H1 (cell line): Measurements from ENCODE around the gene FBXO34. TPM values are rescaled to one million over a fixed set of nuclear protein-coding genes. Genes with fewer than 3 reads are reported as not detected.

Experiments used
- CTCF ChIA-PET: fragments of 300-600 bp; sonication (Branson Sonifier 250); formaldehyde crosslinking; loops from one replicate; lab custom pipeline; 2021; ENCODE audit not compliant: partially characterized antibody; lab: Charles Lee
- POLR2A ChIA-PET: fragments of 300-600 bp; sonication (Branson Sonifier 250); formaldehyde crosslinking; loops from one replicate; lab custom pipeline; 2021; ENCODE audit warnings: inconsistent platforms; ENCODE audit not compliant: partially characterized antibody; lab: Charles Lee
- DNase-seq, 2 experiments: peaks; one replicate each; pipeline versions ENCODE4 v3.0.0 to v3.0.0-alpha.2; 2010 to 2022; ENCODE audit warnings: low spot score in 2 of 2, low read depth in 1 of 2, mixed read lengths in 1 of 2
- FAIRE-seq: peaks from 2 replicates; lab custom pipeline; 2011; peaks lifted over from hg19 to GRCh38; lab: Jason Lieb, UNC
- H2AFZ ChIP-seq: 2 replicates; pipeline ENCODE4 v1.8.1; 2012; ENCODE audit warnings: low read length, inconsistent platforms
- H2AK5ac ChIP-seq: 2 replicates; pipeline ENCODE4 v1.6.1; 2013; ENCODE audit warnings: low read depth, low read length
- H2BK120ac ChIP-seq: replicated peaks from 2 replicates; pipeline ENCODE3; 2013; ENCODE audit warnings: low read depth, low read length, inconsistent platforms
- H2BK12ac ChIP-seq: 2 replicates; pipeline ENCODE4 v1.6.1; 2013; ENCODE audit warnings: low read depth, low read length
- H2BK15ac ChIP-seq: 2 replicates; pipeline ENCODE4 v1.6.1; 2013; ENCODE audit warnings: low read length
- H2BK20ac ChIP-seq: 2 replicates; pipeline ENCODE4 v1.6.1; 2013; ENCODE audit warnings: low read length
- H2BK5ac ChIP-seq: 2 replicates; pipeline ENCODE4 v1.6.1; 2013; ENCODE audit warnings: low read depth, low read length
- H3K14ac ChIP-seq: 2 replicates; pipeline ENCODE4 v1.6.1; 2013; ENCODE audit warnings: inconsistent platforms; ENCODE audit not compliant: insufficient read length
- H3K18ac ChIP-seq: 2 replicates; pipeline ENCODE4 v1.6.1; 2013; ENCODE audit warnings: low read length; ENCODE audit errors: extremely low read depth
- H3K23ac ChIP-seq: 2 replicates; pipeline ENCODE4 v1.6.1; 2013; ENCODE audit warnings: inconsistent platforms; ENCODE audit not compliant: insufficient read length
- H3K23me2 ChIP-seq: 2 replicates; pipeline ENCODE4 v1.6.1; 2013; ENCODE audit warnings: low read depth, low read length
- H3K27ac ChIP-seq: 2 replicates; pipeline ENCODE4 v1.6.1; 2011; ENCODE audit warnings: low read depth, low read length, inconsistent platforms
- H3K27me3 ChIP-seq, 4 experiments: replicated peaks in 1 of 4; 1 replicate in 1 of 4; 2 replicates in 3 of 4; pipeline versions ENCODE4 v1.6.1 to v1.8.1; 2011 to 2013; ENCODE audit warnings: low read length in 3 of 4, mild to moderate bottlenecking in 3 of 4, inconsistent platforms in 2 of 4, mixed read lengths in 2 of 4, moderate library complexity in 1 of 4; ENCODE audit not compliant: control insufficient read depth in 3 of 4, insufficient read depth in 3 of 4; ENCODE audit errors: extremely low read depth in 1 of 4
- H3K36me3 ChIP-seq, 4 experiments: 2 replicates each; pipeline versions ENCODE4 v1.6.1 to v1.8.1; 2011 to 2013; ENCODE audit warnings: mild to moderate bottlenecking in 4 of 4, low read length in 3 of 4, moderate library complexity in 2 of 4, control low read depth in 1 of 4, inconsistent platforms in 1 of 4; ENCODE audit not compliant: insufficient read depth in 4 of 4, control insufficient read depth in 2 of 4
- H3K4ac ChIP-seq: replicated peaks from 2 replicates; pipeline ENCODE3; 2013; ENCODE audit warnings: low read length, low read depth, mixed read lengths, inconsistent platforms; ENCODE audit not compliant: insufficient read length
- H3K4me1 ChIP-seq, 4 experiments: replicated peaks in 1 of 4; 1 replicate in 1 of 4; 2 replicates in 3 of 4; pipeline versions ENCODE4 v1.6.1 to v1.8.1; 2011 to 2013; ENCODE audit warnings: low read length in 3 of 4, inconsistent platforms in 2 of 4, mixed read lengths in 1 of 4; ENCODE audit not compliant: insufficient read depth in 4 of 4, control insufficient read depth in 3 of 4
- H3K4me2 ChIP-seq, 2 experiments: 2 replicates each; pipeline versions ENCODE4 v1.6.1 to v1.8.1; 2011 to 2013; ENCODE audit warnings: low read depth in 2 of 2, low read length in 2 of 2, control low read depth in 1 of 2, inconsistent platforms in 1 of 2, mild to moderate bottlenecking in 1 of 2; ENCODE audit not compliant: insufficient read depth in 1 of 2
- H3K4me3 ChIP-seq, 4 experiments: fragments of 200-600, 300-600 bp in 1 of 4; sonication (generic), shearing (Covaris generic), sonication (Bioruptor Twin) in 1 of 4; 2 replicates each; pipeline versions ENCODE4 v1.5.1 to v1.8.1; 2011 to 2016; ENCODE audit warnings: low read length in 4 of 4, low read depth in 3 of 4, control low read depth in 2 of 4, inconsistent platforms in 2 of 4, mild to moderate bottlenecking in 2 of 4, mixed read lengths in 1 of 4, moderate library complexity in 1 of 4; ENCODE audit not compliant: insufficient read depth in 2 of 4; ENCODE audit errors: extremely low read depth in 1 of 4
- H3K56ac ChIP-seq: replicated peaks from 2 replicates; pipeline ENCODE3; 2013; ENCODE audit warnings: low read depth, mild to moderate bottlenecking, mixed read lengths, low read length, inconsistent platforms; ENCODE audit not compliant: insufficient read length
- H3K79me1 ChIP-seq: 2 replicates; pipeline ENCODE4 v1.6.1; 2013; ENCODE audit warnings: low read depth, low read length, control low read depth
- H3K79me2 ChIP-seq, 2 experiments: 2 replicates each; pipeline versions ENCODE4 v1.6.1 to v1.8.1; 2012 to 2013; ENCODE audit warnings: low read length in 2 of 2, mild to moderate bottlenecking in 2 of 2, inconsistent platforms in 1 of 2; ENCODE audit not compliant: insufficient read depth in 2 of 2, control insufficient read depth in 1 of 2
- H3K9ac ChIP-seq, 4 experiments: replicated peaks in 1 of 4; 1 replicate in 1 of 4; 2 replicates in 3 of 4; pipeline versions ENCODE4 v1.6.1 to v1.8.1; 2011 to 2013; ENCODE audit warnings: low read depth in 3 of 4, low read length in 3 of 4, control low read depth in 2 of 4, mild to moderate bottlenecking in 2 of 4, moderate library complexity in 2 of 4, inconsistent platforms in 1 of 4; ENCODE audit errors: extremely low read depth in 1 of 4
- H3K9me3 ChIP-seq, 2 experiments: 2 replicates each; pipeline versions ENCODE4 v1.6.1 to v1.8.1; 2012 to 2013; ENCODE audit warnings: mild to moderate bottlenecking in 2 of 2, moderate library complexity in 2 of 2, control low read depth in 1 of 2, inconsistent platforms in 1 of 2, low read depth in 1 of 2, low read length in 1 of 2, mixed read lengths in 1 of 2; ENCODE audit not compliant: insufficient read depth in 2 of 2
- H4K20me1 ChIP-seq, 2 experiments: replicated peaks in 1 of 2; 2 replicates each; pipeline versions ENCODE3 to v1.8.1; 2011 to 2013; ENCODE audit warnings: inconsistent platforms in 2 of 2, low read length in 2 of 2, mild to moderate bottlenecking in 1 of 2; ENCODE audit not compliant: insufficient read depth in 2 of 2, control insufficient read depth in 1 of 2
- H4K5ac ChIP-seq: 2 replicates; pipeline ENCODE4 v1.6.1; 2013; ENCODE audit warnings: low read length, low read depth, mixed read lengths, inconsistent platforms; ENCODE audit not compliant: insufficient read length
- H4K8ac ChIP-seq: 2 replicates; pipeline ENCODE4 v1.8.0; 2013; ENCODE audit warnings: mild to moderate bottlenecking, moderate library complexity, low read length, inconsistent platforms; ENCODE audit not compliant: insufficient read depth; ENCODE audit errors: extremely low read depth
- H4K91ac ChIP-seq: replicated peaks from 2 replicates; pipeline ENCODE3; 2013; ENCODE audit warnings: low read length, mixed read lengths, inconsistent platforms; ENCODE audit not compliant: insufficient read length
- CHD2 ChIP-seq: IDR thresholded peaks from 2 replicates; pipeline ENCODE4 v1.6.1; 2012; ENCODE audit warnings: low read length, improper control_type of control experiment
- FOSL1 ChIP-seq: IDR thresholded peaks from 2 replicates; pipeline ENCODE4 v1.6.1; 2011; ENCODE audit warnings: mild to moderate bottlenecking, low read depth, low read length, moderate library complexity; ENCODE audit not compliant: insufficient read depth
- JUND ChIP-seq: IDR thresholded peaks from 2 replicates; pipeline ENCODE4 v1.6.1; 2011; ENCODE audit warnings: mild to moderate bottlenecking, improper control_type of control experiment, low read length
- KDM1A ChIP-seq: fragments of 200-600, 300-600 bp; sonication (generic); IDR thresholded peaks from 2 replicates; pipeline ENCODE4 v1.7.1; 2016; ENCODE audit warnings: mild to moderate bottlenecking, low read length, borderline replicate concordance
- MAFK ChIP-seq: IDR thresholded peaks from 2 replicates; pipeline ENCODE4 v1.6.1; 2012; ENCODE audit warnings: low read depth, mild to moderate bottlenecking, improper control_type of control experiment, low read length
- SP1 ChIP-seq: IDR thresholded peaks from 2 replicates; pipeline ENCODE4 v1.6.1; 2011; ENCODE audit warnings: low read depth, low read length
- TAF1 ChIP-seq: IDR thresholded peaks from 2 replicates; pipeline ENCODE4 v1.6.1; 2011; ENCODE audit warnings: mild to moderate bottlenecking, low read depth, low read length
- TAF7 ChIP-seq: optimal IDR thresholded peaks from 2 replicates; pipeline ENCODE3; 2011; ENCODE audit warnings: low read depth, mild to moderate bottlenecking, inconsistent platforms, low read length, moderate library complexity, borderline replicate concordance
- WGBS, 2 experiments: shearing (Covaris generic) in 1 of 2; methylation state at CpG; one replicate each; pipeline versions ENCODE4 v1.1.6 to v1.1.7; 2013 to 2015; ENCODE audit warnings: low lambda C conversion rate in 2 of 2, mixed read lengths in 2 of 2, inconsistent platforms in 1 of 2, low coverage in 1 of 2, missing lambda C conversion rate in 1 of 2; ENCODE audit not compliant: insufficient replicate concordance in 2 of 2, insufficient coverage in 1 of 2, insufficient read length in 1 of 2; ENCODE audit errors: extremely low coverage in 1 of 2, missing lambda C conversion rate in 1 of 2; 5-methylcytosine and 5-hydroxymethylcytosine counted together
- polyA plus RNA-seq, 7 experiments: library from polyadenylated mRNA; depleted of rRNA in 3 of 7; stranded (reverse) in 5 of 7; unstranded in 2 of 7; fragments of >200 nt in 5 of 7; fragments of 200-250 nt in 2 of 7; gene quantifications; 1 replicate in 5 of 7; 2 replicates in 1 of 7; 4 replicates in 1 of 7; pipeline versions ENCODE4 v1.2.1 to v1.2.3, GENCODE V29; 2011 to 2013; ENCODE audit warnings: missing spikeins in 2 of 7, mixed read lengths in 2 of 7
- total RNA-seq: library from RNA; stranded (reverse); fragmentation: NEBNext Ultra II Directional; extraction: Animal tissue kit (Norgen Biotek cat#: 25700); gene quantifications from 2 replicates; pipeline ENCODE4 v1.2.1, GENCODE V29; 2021
- TF ChIP-seq, protein P1 (sequence below): IDR thresholded peaks from 2 replicates; pipeline ENCODE4 v1.6.1; 2012; ENCODE audit warnings: inconsistent platforms
- TF ChIP-seq, protein P2 (sequence below), 3 experiments: IDR thresholded peaks; 1 replicate in 2 of 3; 2 replicates in 1 of 3; pipeline versions ENCODE4 v1.5.1 to v1.6.1; 2011; ENCODE audit warnings: low read length in 3 of 3, mild to moderate bottlenecking in 3 of 3, inconsistent platforms in 2 of 3, low read depth in 1 of 3, moderate library complexity in 1 of 3; ENCODE audit not compliant: insufficient read depth in 1 of 3; ENCODE audit errors: control extremely low read depth in 1 of 3

Gene FBXO34
- total and polyA plus RNA-seq, 2 of the 8 experiments (the other 6 are each of a cell fraction or from before 2014, with no cell fraction given), result 7.0 to 14.4 TPM

DNA sequence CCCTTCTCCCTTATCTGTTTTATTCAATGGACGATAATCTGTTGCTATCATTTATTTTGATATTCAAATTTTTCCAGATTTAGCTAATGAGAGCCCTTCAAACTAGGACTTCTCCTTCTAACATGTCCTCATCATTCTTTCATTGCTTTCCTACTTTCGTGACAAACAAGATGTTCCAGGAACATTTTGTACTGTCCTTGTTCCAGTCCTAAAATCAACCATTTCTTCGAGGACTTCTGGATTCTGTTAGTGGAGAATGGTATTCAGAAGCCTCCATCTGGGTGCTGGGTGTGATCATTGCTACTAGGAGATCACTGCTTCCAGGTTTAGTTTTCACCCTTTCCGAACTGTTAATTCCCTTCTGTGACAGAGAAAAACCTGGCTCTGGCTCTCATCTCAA lies 29.5 kb upstream of the FBXO34 start:
- H3K23me2 ChIP-seq, result no peaks in the 10 kb centered on the region
- CTCF ChIA-PET, result interaction anchor here (0.8 to 1.3 kb wide), 3 partner anchors 8 to 49 kb away, joined by 3 to 5 read pairs (median 3); no protein-coding TSS in a partner anchor
- H3K27me3 ChIP-seq, result peaks cover 0 to 5% (median 1%) of the 10 kb centered on the region in 4 experiments; a peak in 4 of 7 replicates
- no peak overlapping the region for H4K5ac ChIP-seq
- no peak overlapping the region for H3K4ac ChIP-seq
- H3K56ac ChIP-seq, result no peak overlapping the region
- H4K8ac ChIP-seq, result no peak overlapping the region
- no peaks in the 10 kb centered on the region for H4K20me1 ChIP-seq
- POLR2A ChIA-PET, result interaction anchor here (1.2 kb wide), 1 partner anchor 41 kb away, joined by 3 read pairs; no protein-coding TSS in a partner anchor
- H3K14ac ChIP-seq, result no peak overlapping the region
- TF ChIP-seq TAF7 (no peak), KDM1A (no peak), FOSL1 (no peak), TAF1 (no peak), MAFK (no peak), SP1 (no peak), JUND (no peak), CHD2 (no peak)
- TF ChIP-seq, protein P1, sequence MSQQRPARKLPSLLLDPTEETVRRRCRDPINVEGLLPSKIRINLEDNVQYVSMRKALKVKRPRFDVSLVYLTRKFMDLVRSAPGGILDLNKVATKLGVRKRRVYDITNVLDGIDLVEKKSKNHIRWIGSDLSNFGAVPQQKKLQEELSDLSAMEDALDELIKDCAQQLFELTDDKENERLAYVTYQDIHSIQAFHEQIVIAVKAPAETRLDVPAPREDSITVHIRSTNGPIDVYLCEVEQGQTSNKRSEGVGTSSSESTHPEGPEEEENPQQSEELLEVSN, result no peak
- TF ChIP-seq, protein P2, sequence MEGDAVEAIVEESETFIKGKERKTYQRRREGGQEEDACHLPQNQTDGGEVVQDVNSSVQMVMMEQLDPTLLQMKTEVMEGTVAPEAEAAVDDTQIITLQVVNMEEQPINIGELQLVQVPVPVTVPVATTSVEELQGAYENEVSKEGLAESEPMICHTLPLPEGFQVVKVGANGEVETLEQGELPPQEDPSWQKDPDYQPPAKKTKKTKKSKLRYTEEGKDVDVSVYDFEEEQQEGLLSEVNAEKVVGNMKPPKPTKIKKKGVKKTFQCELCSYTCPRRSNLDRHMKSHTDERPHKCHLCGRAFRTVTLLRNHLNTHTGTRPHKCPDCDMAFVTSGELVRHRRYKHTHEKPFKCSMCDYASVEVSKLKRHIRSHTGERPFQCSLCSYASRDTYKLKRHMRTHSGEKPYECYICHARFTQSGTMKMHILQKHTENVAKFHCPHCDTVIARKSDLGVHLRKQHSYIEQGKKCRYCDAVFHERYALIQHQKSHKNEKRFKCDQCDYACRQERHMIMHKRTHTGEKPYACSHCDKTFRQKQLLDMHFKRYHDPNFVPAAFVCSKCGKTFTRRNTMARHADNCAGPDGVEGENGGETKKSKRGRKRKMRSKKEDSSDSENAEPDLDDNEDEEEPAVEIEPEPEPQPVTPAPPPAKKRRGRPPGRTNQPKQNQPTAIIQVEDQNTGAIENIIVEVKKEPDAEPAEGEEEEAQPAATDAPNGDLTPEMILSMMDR (IDR thresholded peaks at IDR 0.05; ENCODE audit: control extremely low read depth in 1 of 3, insufficient read depth in 1 of 3, low read depth in 1 of 3, low read length in 3 of 3), result no peak
- H3K23ac ChIP-seq, result no peak overlapping the region
- no peak overlapping the region for H2BK12ac ChIP-seq
- no peak overlapping the region for H2BK15ac ChIP-seq
- H3K79me2 ChIP-seq, result no peaks in the 10 kb centered on the region
- 90% methylated on average over 4 of the region's 4 CpGs; no CpG with 5 or more reads in 1 of the 2 experiments for WGBS, 2 experiments
- H2BK120ac ChIP-seq, result no peak overlapping the region
- H3K79me1 ChIP-seq, result no peaks in the 10 kb centered on the region
- H3K18ac ChIP-seq, result no peak overlapping the region
- peaks cover 1 to 4% (median 3%) of the 10 kb centered on the region in 4 experiments; a peak in 3 of 7 replicates for H3K4me1 ChIP-seq
- peak overlapping the region in 1 of 2 experiments; percentile 74; a peak in 1 of 4 replicates for H3K4me2 ChIP-seq
- no peaks in the 10 kb centered on the region for H3K9me3 ChIP-seq
- H4K91ac ChIP-seq, result no peak overlapping the region
- H3K36me3 ChIP-seq, result no peaks in the 10 kb centered on the region
- H3K27ac ChIP-seq, result no peak overlapping the region
- no peak for FAIRE-seq
- no peak overlapping the region for H2AK5ac ChIP-seq
- H3K4me3 ChIP-seq, result no peak overlapping the region
- no peak overlapping the region for H2BK5ac ChIP-seq
- DNase-seq, result no peak
- H2BK20ac ChIP-seq, result no peak overlapping the region
- H2AFZ ChIP-seq, result no peak overlapping the region
- no peak overlapping the region for H3K9ac ChIP-seq
